T-helper 9 cell (primary cell): ENCODE data around the gene WDR5B.
"Not testable (repeated sequence)": the region's sequence is repeated elsewhere in the genome, so short reads cannot be mapped to it uniquely, and the experiment has no call there.

Experiments
- DNase-seq: peaks from one replicate; pipeline ENCODE4 v3.0.0-alpha.2; 2020
- total RNA-seq, 2 donors: gene quantifications; one replicate each; lab custom pipeline; 2026; lab: John Stamatoyannopoulos, UW

The WDR5B gene
- 8.7 to 16.6 reads per million in 2 donors for total RNA-seq

GRCh38 chr3:122415762-122416654 is at the start of gene WDR5B:
Gene WDR5B (minus strand): TSS chr3:122416062. CDS start chr3:122415528, 534 bp downstream.
- DNase-seq: peak; percentile 98

DNA sequence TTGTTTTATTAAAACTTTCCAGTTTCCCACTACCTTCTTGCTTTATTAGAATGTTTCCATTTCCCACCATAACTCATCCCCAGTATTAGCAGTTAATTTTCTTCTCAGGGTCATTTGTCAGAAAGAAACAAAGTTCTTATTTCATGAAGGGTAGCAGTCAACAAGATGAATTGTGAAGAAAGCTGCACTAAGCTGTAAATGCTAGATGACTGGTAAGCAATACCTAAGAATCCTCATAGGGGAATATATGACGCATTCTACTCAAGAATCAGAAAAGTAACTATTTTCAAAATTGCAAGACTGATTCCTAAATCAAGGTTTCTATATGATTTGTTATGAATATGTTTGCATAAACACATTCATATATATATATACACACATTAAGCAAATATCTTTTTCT is 48.8 kb upstream of the WDR5B start:
- DNase-seq: no peak

DNA sequence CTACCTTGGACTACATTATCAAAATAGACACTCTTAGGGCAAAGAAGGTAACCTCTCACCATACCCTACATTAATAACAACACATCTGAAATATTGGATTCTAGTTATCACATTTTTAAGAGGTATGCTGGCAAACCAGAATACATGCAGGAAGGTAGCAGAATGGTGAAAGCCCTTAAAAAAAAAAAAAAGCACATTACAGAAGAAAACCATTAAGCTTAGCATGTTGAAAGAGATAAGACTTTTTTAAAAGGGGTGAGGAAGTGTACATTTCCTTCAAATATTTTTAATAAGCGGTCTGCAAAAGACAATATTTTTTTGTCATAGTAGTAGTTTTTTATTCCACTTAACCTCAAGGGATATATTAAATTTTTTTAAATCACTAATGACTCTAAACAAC is 46.5 kb upstream of the WDR5B start:
- DNase-seq: no peak

GRCh38 chr3:122461806-122462205 is 45.9 kb upstream of the WDR5B start:
- DNase-seq: no peak

DNA sequence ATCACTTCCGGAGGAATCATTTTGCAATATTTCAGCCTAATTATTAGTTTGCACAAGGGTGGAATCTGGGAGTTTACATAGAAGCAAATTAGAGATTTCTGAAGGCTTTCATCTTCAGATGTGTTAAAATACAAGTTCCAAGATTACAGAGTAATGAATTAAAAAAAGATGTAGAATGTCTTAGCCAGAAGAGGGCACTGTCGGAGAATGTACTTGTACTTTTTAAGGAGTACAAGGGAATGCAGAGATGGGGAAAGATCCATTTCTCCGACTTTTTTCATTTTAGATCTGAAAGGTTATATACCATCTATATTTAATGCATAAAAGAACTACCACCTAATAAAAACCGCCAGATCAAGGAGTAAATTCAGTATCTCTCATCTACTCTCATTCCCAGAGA is 43.1 kb upstream of the WDR5B start:
- no peak for DNase-seq

DNA sequence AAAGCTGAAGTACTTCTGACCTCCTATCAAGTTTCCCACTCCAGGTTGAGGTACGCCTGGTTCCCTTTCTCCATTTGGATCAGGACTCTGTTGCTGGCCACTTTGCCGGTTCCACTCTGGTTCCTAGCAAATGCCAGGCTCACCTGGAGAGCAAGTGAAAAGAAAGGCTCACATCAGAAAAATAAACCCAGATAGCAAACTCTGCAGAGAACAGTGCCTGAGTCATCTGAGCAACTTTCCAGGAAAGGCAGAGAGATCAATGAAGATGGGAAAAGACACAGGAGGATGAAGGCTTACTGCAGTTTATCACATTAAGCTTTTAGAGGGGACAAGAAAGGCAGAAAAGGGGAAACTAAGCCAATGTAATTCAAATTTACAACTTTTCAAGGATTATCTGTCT is 41.8 kb upstream of the WDR5B start:
- DNase-seq: no peak

- DNase-seq: no peak
Measured at GRCh38 chr3:122456074-122456473, 40.2 kb upstream of the WDR5B start.

GRCh38 chr3:122451371-122451770 is 35.5 kb upstream of the WDR5B start:
- DNase-seq: no peak

DNA sequence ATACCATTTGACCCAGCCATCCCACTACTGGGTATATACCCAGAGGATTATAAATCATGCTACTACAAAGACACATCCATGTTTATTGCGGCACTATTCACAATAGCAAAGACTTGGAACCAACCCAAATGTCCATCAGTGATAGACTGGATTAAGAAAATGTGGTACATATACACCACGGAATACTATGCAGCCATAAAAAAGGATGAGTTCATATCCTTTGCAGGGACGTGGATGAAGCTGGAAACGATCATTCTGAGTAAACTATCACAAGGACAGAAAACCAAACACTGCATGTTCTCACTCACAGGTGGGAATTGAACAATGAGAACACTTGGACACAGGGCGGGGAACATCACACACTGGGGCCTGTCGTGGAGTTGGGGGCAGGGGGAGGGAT is 32.4 kb upstream of the WDR5B start:
- DNase-seq: not testable (repeated sequence)

- not testable (repeated sequence) for DNase-seq
Measured at GRCh38 chr3:122444491-122444887, 28.6 kb upstream of the WDR5B start.

DNA sequence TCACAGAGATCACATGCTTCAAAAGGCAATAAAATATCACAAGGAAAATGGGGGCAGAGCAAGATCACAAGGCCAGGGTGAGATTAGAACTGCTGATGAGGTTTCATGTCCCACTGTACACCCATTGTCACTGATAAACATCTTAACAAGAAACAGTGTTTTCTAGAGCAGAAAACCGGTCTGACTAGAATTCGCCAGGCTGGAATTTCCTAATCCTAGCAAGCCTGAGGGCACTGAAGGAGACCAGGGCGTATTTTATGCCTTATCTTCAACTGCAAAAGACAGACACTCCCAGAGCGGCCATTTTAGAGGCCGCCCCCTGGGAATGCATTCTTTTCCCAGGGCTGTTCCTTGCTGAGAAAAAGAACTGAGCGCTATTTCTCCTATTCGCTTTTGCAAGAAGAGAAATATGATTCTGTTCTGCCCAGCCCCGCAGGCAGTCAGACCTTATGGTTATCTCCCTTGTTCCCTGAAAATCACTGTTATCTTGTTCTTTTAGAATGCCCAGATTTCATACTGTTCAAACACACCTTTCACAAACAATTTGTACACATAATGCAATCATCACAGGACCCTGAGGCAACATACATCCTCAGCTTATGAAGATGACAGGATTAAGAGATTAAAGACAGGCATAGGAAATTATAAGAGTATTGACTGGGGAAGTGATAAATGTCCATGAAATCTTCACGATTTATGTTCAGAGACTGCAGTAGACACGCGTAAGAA is 28.1 kb upstream of the WDR5B start:
- not testable (repeated sequence) for DNase-seq

DNA sequence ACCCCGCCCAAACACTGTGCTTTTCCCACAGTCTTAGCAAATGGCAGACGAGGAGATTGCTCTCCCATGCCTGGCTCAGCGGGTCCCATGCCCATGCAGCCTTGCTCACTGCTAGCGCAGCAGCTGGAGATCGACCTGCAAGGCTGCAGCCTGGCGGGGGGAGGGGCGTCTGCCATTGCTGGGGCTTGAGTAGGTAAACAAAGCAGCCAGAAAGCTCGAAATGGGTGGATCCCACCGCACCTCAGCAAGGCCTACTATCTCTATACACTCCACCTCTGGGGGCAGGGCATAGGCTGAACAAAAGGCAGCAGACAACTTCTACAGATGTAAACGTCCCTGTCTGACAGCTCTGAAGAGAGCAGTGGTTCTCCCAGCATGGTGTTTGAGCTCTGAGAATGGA is 27.2 kb upstream of the WDR5B start:
- no peak for DNase-seq

DNA sequence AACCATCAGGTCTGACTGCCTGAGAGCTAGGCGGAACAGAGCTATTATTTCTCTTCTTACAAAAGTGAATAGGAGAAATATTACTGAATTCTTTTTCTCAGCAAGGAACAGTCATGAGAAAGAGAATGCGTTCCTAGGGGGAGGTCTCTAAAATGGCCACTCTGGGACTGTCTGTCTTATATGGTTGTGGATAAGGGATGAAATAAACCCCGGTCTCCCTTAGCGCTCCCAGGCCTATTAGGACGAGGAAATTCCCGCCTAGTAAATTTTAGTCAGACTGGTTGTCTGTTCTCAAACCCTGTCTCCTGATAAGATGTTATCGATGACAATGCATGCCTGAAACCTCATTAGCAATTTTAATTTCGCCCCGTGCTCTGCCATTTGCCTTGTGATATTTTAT is 20.1 kb upstream of the WDR5B start:
- no peak for DNase-seq

- no peak for DNase-seq
Measured at GRCh38 chr3:122430371-122430770, 14.5 kb upstream of the WDR5B start.

- DNase-seq: no peak
Measured at GRCh38 chr3:122427857-122428471, 12.1 kb upstream of the WDR5B start.

GRCh38 chr3:122421836-122422235 is 6.0 kb upstream of the WDR5B start:
- DNase-seq: no peak

GRCh38 chr3:122421101-122421500 is 5.2 kb upstream of the WDR5B start:
- no peak for DNase-seq

DNA sequence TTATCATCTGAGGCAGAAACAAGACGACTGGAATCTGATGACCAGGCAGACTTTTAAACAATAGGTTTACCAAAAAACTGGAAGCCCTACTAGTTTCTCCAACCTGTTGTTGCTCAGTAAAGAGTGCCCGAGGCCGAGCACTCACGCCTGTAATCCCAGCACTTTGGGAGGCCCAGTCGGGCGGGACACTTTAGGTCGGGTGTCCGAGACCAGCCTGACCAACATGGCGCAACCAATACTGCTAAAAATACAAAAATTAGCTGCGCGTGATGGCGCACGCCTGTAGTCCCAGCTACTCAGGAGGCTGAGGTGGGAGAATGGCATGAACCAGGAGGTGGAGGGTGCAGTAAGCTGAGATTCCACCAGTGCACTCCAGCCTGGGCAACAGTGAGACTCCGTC is 1.1 kb upstream of the WDR5B start:
- DNase-seq: no peak

GRCh38 chr3:122415104-122415744 is 638 bp downstream of the WDR5B start:
- peak; percentile 11 for DNase-seq

- no peak for DNase-seq
Measured at GRCh38 chr3:122414391-122414790, 1.5 kb downstream of the WDR5B start.

DNA sequence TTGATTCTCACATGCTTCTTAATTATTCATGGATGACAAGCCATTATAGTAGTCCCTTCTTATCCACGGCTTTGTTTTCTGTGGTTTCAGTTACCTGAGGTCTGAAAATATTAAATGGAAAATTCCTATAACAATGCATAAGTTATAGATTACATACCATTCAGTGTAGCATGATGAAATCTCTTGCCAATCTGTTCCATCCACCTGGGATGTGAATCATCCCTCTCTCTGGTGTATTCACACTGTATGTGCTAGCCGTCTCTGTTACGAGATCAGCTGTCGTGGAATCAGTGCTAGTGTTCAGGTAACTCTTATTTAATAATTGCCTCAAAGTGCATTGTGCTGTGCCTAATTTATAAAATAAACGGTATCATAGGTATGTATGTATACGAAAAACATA is 5.2 kb downstream of the WDR5B start:
- no peak for DNase-seq

DNA sequence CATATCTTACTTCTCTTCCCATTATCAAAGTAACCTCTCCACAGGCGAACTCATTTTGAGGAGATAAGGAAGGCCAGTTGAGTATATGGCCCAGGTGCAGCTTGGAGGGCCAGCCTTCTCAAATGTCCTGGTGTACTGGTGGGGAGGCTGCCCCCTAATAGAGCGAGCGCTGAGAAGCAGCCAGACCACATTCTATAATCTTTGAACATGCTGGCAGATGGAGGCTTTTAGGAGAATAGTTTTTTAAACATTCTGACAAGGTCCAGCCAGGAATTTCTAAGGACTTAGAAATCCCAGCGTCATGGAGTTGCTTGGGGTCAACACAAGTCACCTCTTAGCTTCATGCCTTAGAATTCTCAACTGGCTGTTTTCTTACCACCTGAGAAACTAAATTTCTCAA is 5.8 kb downstream of the WDR5B start:
- no peak for DNase-seq

DNA sequence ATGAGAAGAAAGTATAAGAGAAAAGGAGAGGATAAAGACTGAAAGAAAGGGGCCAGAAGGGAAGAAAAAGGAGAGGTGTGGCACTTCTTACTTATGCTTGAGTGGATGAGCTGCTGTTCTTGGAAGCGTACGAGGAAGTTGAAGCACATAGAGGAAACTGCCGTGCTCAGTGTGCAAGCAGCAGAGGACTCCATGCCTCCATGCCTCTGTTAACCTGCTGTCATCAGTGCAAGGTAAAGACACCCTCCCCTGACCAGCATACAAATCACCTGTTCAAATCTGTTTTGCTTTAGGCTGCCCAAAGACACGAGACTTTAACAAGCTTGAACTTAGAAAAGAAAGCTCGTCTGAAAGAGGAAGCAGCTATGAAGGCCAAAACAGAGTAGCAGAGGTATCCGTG is 6.4 kb downstream of the WDR5B start:
- no peak for DNase-seq
